Measurements from ENCODE around the gene R3HDM2.

- TF ChIP-seq CTCF (IDR thresholded peaks at IDR 0.05 in 2 of 3, conservative IDR thresholded peaks at IDR 0.05 in 1 of 3; ENCODE audit: borderline replicate concordance in 1 of 3, insufficient read depth in 1 of 3, low read depth in 2 of 3, low read length in 2 of 3) (no peak), ATF3 (IDR thresholded peaks at IDR 0.05) (no peak), EGR1 (IDR thresholded peaks at IDR 0.05; ENCODE audit: low read depth) (no peak), POLR2A (IDR thresholded peaks at IDR 0.05; ENCODE audit: borderline replicate concordance, extremely low read depth, insufficient read depth, insufficient read length) (no peak)
Observed at GRCh38 chr12:57358646-57359045, 72.2 kb downstream of the R3HDM2 start.

Data from HCT116 (cell line).